Hindlimb muscle (tissue), 1 donor: ENCODE results near the gene NUP93. TPM values are rescaled to one million over a fixed set of nuclear protein-coding genes. Genes with fewer than 3 reads are reported as not detected.
A peak's percentile ranks its signal among the peaks of the same experiment; 100 is the strongest.
"Not testable (repeated sequence)": the region's sequence is repeated elsewhere in the genome, so short reads cannot be mapped to it uniquely, and the experiment has no call there.

ENCODE experiments used
- DNase-seq: peaks from one replicate; pipeline ENCODE4 v3.0.0-alpha.2; 2013
- polyA plus RNA-seq: library from polyadenylated mRNA; unstranded; fragments of 120-200 nt; gene quantifications from one replicate; pipeline ENCODE4 v1.2.1, GENCODE V29; 2013; ENCODE audit not compliant: insufficient read length

The NUP93 gene
- polyA plus RNA-seq, 1 donor: 44.2 TPM

DNA sequence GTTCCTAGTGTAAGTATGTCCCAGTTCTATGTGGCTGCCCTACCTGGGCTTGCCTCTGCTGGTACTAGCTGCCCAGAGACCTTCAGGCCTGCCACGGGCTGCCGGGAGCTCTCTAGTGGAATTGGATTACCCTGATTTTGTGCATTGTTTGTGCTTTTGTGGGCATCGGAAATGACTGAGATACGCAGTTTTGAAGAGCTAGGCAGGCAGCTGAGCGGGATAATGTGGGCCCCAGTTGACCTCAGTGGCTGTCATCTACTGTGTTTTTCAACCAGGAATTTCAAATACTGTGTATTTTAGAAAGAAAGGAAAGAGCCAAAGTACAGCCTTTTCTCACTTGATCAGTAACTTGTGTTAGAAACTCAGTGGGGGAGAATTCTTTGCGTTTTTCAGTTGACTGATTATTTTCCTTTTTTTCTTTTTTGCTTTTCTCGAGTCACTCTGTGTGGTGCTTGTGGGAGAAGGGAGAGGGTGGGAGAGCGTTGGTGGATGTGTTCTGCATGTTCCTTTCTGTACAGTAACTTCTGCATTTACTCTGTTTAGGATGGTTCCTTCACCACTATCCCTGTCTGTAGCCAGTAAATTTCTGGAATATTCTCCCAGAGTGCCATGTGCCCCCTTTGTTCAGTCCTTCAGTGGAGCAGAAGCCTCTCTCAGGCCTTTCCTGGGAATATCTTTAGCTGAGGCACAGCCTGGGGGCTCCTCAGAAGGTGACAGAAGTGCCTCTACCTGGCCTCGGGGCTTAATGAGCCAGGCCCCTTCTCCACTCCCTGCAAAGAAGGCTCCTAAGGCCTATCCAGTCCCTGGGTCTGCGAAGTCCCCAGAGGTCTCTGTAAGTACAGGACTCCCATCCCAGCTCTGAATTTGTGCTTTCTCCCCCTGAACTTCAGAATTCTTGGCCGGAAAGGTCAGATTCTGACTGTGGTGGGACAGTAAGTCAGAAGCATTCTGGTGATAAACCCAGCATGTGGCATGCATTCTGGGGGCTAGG, 120.1 kb downstream of the NUP93 start:
- no peak for DNase-seq

GRCh38 chr16:56851671-56852400, 121.9 kb downstream of the NUP93 start:
- no peak for DNase-seq

GRCh38 chr16:56852401-56852730, 122.4 kb downstream of the NUP93 start:
- no peak for DNase-seq

GRCh38 chr16:56852968-56853367, 123.0 kb downstream of the NUP93 start:
- no peak for DNase-seq

- DNase-seq: no peak
These were observed 125.3 kb downstream of the NUP93 start for GRCh38 chr16:56855201-56855600.

- DNase-seq: no peak
These were observed 126.0 kb downstream of the NUP93 start for GRCh38 chr16:56855946-56856345.

DNA sequence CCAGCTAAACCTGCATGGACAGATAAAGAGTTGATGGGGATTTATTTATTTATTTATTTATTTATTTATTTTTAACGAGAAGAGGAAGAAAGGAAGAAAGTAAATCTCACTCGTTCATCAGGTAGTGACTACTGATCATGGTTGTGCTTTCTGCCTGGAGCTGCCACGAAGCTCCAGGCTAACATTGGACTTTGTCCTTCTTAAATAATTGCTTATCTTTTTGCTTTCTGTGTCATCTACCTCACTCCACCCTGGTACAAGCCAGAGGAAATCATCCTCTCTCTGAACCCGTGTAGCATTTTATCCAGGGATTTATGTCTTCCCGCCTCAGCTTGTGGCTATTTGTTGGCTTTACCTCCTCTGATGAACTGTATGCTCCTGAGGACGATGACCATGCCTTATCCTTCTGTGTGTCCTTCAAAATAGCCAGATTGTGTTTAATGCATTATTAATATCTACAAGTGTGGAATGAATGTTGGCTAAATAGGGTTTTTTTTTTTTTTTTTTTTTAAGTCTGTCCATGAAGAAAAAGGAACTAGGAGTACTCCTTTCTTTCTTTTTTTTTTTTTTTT, 127.0 kb downstream of the NUP93 start:
- DNase-seq: no peak

DNA sequence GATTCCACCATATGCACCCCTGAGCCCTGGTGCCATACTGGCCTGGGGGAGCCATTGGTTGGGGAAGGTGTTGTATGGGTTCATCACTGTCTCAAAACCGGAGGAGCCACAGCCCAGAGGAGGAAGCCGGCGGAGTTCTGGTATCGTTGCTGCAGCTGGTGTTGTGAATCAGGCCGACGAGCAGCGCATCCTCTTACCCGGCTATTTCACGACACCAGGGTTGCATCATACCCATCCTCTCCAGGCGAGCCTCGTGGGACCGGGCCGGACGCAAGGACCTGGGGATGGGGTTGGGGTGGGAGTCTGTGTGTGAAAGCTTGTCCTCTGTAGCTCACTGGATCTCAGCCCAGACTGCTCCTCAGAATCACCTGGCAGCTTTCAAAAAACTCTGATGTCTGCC, 128.4 kb downstream of the NUP93 start:
- no peak for DNase-seq

GRCh38 chr16:56859636-56860035, 129.7 kb downstream of the NUP93 start:
- no peak for DNase-seq

DNA sequence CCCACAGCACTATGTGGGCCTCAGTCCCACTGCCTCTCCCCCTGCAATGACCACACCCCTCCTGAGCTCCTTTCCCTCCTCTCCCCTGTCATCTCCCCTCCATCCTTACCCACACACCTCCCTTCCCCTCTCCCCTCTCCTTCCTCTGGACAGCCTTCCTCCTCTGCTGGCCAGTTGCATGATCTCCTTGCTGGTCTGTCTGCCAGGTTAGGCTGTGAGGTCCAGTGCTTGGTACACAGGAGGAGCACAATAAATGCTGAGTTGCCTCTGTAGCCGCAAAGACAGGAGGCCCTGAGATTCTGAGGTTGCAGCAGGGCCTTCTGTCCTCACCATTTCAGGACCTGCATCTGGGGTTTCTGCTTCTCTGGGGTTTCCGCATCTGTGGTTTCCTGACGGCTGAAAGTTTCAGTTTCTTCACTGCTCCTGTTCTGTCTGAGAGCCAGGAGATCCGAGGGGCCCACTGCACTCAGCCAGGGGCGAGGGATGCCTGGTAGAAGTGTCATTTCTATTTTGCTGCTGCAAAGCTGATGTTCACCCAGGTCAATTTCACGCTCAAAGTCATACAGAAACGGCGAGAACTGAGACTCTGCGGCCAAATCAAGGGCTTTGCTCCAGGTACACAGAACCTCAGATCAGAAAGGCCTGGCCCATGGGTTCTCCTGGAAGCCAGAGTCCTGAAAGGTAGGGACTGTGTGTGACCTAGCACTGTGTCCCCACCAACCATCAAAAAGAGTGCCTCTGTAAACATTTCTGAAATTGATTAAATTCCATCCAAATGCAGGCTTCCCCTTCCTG, 130.5 kb downstream of the NUP93 start:
- DNase-seq: no peak

- DNase-seq: no peak
These were observed 131.2 kb downstream of the NUP93 start for GRCh38 chr16:56861092-56861610.

GRCh38 chr16:56861756-56862155, 131.8 kb downstream of the NUP93 start:
- DNase-seq: no peak

GRCh38 chr16:56862776-56863175, 132.8 kb downstream of the NUP93 start:
- DNase-seq: no peak

GRCh38 chr16:56864960-56865359, 135.0 kb downstream of the NUP93 start, which contains the start of gene SLC12A3:
Gene SLC12A3 (plus strand): TSS chr16:56865207. CDS start chr16:56865236, 29 bp downstream.
- no peak for DNase-seq

GRCh38 chr16:56865394-56866062, 135.6 kb downstream of the NUP93 start:
- DNase-seq: no peak

DNA sequence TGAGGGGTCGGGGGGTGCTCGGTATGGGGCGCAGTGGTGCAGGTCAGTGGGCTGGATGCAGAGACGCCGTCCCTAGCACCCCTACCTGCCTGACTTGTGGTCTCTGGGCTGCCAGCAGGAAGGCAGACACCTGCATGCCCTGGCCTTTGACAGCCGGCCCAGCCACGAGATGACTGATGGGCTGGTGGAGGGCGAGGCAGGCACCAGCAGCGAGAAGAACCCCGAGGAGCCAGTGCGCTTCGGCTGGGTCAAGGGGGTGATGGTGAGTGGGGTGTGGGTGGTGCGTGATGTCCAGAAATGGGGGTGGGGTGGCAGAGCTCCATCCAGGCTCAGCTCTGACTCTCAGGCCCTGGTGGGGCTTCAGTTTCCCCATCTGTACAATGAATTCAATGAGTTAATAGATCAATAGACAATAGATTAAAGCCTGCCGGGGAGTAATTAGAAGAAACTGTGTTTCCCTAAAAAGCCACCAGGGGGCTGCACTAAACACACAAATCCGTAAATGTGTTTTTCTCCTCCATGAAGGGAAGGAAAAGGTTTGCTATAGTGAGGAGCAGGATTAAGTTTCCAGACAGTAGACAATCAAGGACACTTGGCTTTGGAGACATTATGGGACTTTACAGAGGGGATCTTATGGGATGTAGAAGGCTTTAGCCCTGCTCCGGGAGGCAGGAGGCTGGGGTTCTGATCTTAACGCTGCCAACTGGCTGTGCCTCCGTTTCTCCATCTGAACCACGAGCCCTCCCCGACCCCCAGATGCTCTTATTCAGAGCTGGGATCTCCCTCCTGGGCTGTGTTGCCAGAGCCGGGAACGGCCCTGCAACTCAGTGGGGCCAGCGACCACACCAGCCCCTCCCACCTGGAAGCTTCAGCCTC, 137.3 kb downstream of the NUP93 start:
- peak; percentile 67 for DNase-seq

- DNase-seq: no peak
These were observed 138.2 kb downstream of the NUP93 start for GRCh38 chr16:56868175-56868574.

GRCh38 chr16:56868766-56869165, 138.8 kb downstream of the NUP93 start:
- DNase-seq: not testable (repeated sequence)

GRCh38 chr16:56869513-56870275, 139.8 kb downstream of the NUP93 start:
- DNase-seq: no peak
